Chondrocyte (in vitro differentiated cells): ENCODE data around the gene EIF4G3. TPM values are rescaled to one million over a fixed set of nuclear protein-coding genes. Genes with fewer than 3 reads are reported as not detected.

ENCODE experiments used
- DNase-seq: peaks from one replicate; pipeline ENCODE4 v3.0.0; 2021; ENCODE audit warnings: mixed read lengths, low spot score
- H3K27ac Mint-ChIP-seq: one replicate; pipeline ENCODE4 v1.8.0; 2021; ENCODE audit warnings: mild to moderate bottlenecking, moderate library complexity, mixed read lengths; ENCODE audit not compliant: unreplicated experiment
- H3K27me3 Mint-ChIP-seq: 2 replicates; pipeline ENCODE4 v1.8.0; 2021; ENCODE audit warnings: low read depth, mixed read lengths
- H3K36me3 Mint-ChIP-seq: 2 replicates; pipeline ENCODE4 v1.8.0; 2021; ENCODE audit warnings: low read depth, mixed read lengths
- H3K4me1 Mint-ChIP-seq: 2 replicates; pipeline ENCODE4 v1.8.0; 2021; ENCODE audit warnings: low read depth, mild to moderate bottlenecking, mixed read lengths
- H3K4me3 Mint-ChIP-seq: one replicate; pipeline ENCODE4 v1.8.0; 2021; ENCODE audit warnings: mild to moderate bottlenecking, moderate library complexity, mixed read lengths; ENCODE audit not compliant: unreplicated experiment
- H3K9me3 Mint-ChIP-seq: 2 replicates; pipeline ENCODE4 v1.8.0; 2021; ENCODE audit warnings: low read depth, mixed read lengths
- CTCF ChIP-seq: fragments of 200-600 bp; sonication (generic); IDR thresholded peaks from 2 replicates; pipeline ENCODE4 v1.5.0; 2021; ENCODE audit warnings: antibody characterized with exemption, mild to moderate bottlenecking, moderate library complexity
- total RNA-seq: library from RNA; stranded (reverse); gene quantifications from 3 replicates; pipeline ENCODE4 v1.2.1, GENCODE V29; 2021

EIF4G3 gene
- total RNA-seq, 1 donor from 2014 or later: 56.6 TPM

GRCh38 chr1:21105807-21106206 lies 70.9 kb downstream of the EIF4G3 start:
- no peaks in the 10 kb centered on the region for H3K27me3 Mint-ChIP-seq
- H3K4me3 Mint-ChIP-seq: no peak overlapping the region

GRCh38 chr1:21104683-21105082 lies 72.0 kb downstream of the EIF4G3 start:
- peaks cover 5% of the 10 kb centered on the region for H3K36me3 Mint-ChIP-seq
- H3K4me1 Mint-ChIP-seq: no peaks in the 10 kb centered on the region
- H3K27me3 Mint-ChIP-seq: no peaks in the 10 kb centered on the region
- no peak overlapping the region for H3K4me3 Mint-ChIP-seq
- TF ChIP-seq CTCF: no peak
- DNase-seq: no peak
- H3K9me3 Mint-ChIP-seq: no peaks in the 10 kb centered on the region
- H3K27ac Mint-ChIP-seq: no peak overlapping the region

More at GRCh38 chr1:21105807-21106206, 70.9 kb downstream of the EIF4G3 start:
- no peak for TF ChIP-seq CTCF
- no peak for DNase-seq
- Mint-ChIP-seq H3K36me3 (peaks cover 5% of the 10 kb centered on the region), H3K4me1 (peaks cover under 1% of the 10 kb centered on the region), H3K27ac (no peak overlapping the region), H3K9me3 (no peaks in the 10 kb centered on the region)

- Mint-ChIP-seq H3K27ac (no peak overlapping the region), H3K9me3 (no peaks in the 10 kb centered on the region), H3K4me1 (peaks cover 4% of the 10 kb centered on the region), H3K36me3 (peaks cover 12% of the 10 kb centered on the region), H3K4me3 (no peak overlapping the region), H3K27me3 (no peaks in the 10 kb centered on the region)
- TF ChIP-seq CTCF: no peak
- DNase-seq: no peak
Measured at GRCh38 chr1:21100481-21100921, 76.2 kb downstream of the EIF4G3 start.

GRCh38 chr1:21099869-21100131 lies 76.9 kb downstream of the EIF4G3 start:
- Mint-ChIP-seq H3K4me1 (peaks cover 4% of the 10 kb centered on the region), H3K27me3 (no peaks in the 10 kb centered on the region), H3K27ac (no peak overlapping the region), H3K4me3 (no peak overlapping the region), H3K9me3 (no peaks in the 10 kb centered on the region), H3K36me3 (peaks cover 10% of the 10 kb centered on the region)
- DNase-seq: no peak
- no peak for TF ChIP-seq CTCF

- H3K4me3 Mint-ChIP-seq: no peak overlapping the region
- H3K27me3 Mint-ChIP-seq: no peaks in the 10 kb centered on the region
- no peaks in the 10 kb centered on the region for H3K9me3 Mint-ChIP-seq
- H3K27ac Mint-ChIP-seq: no peak overlapping the region
- DNase-seq: no peak
- peaks cover 4% of the 10 kb centered on the region for H3K4me1 Mint-ChIP-seq
- no peak for TF ChIP-seq CTCF
- peaks cover 8% of the 10 kb centered on the region for H3K36me3 Mint-ChIP-seq
Measured at GRCh38 chr1:21099034-21099868, 77.4 kb downstream of the EIF4G3 start.
